MM.1S (cell line): ENCODE measurements around the gene ZDHHC11.
"Not testable (repeated sequence)": the region's sequence is repeated elsewhere in the genome, so short reads cannot be mapped to it uniquely, and the experiment has no call there.

ENCODE experiments used
- DNase-seq: peaks from one replicate; pipeline ENCODE4 v3.0.0-alpha.2; 2015
- H2AFZ ChIP-seq: fragments of 300-600 bp; sonication (generic); 2 replicates; pipeline ENCODE4 v1.6.0; 2016; ENCODE audit warnings: antibody characterized with exemption, low read length
- H3F3A ChIP-seq: fragments of 300-600 bp; sonication (generic); 2 replicates; pipeline ENCODE4 v1.6.1; 2016; ENCODE audit warnings: mild to moderate bottlenecking, antibody characterized with exemption, low read length, moderate library complexity, mixed read lengths; ENCODE audit not compliant: insufficient read depth
- H3K27ac ChIP-seq: fragments of 300-600 bp; sonication (generic); 2 replicates; pipeline ENCODE4 v1.5.1; 2016; ENCODE audit warnings: mild to moderate bottlenecking, low read length
- H3K27me3 ChIP-seq: fragments of 300-600 bp; sonication (generic); replicated peaks from 2 replicates; pipeline ENCODE4 v1.6.0; 2016; ENCODE audit warnings: low read length; ENCODE audit not compliant: insufficient read depth
- H3K36me3 ChIP-seq: fragments of 300-600 bp; sonication (generic); replicated peaks from 2 replicates; pipeline ENCODE4 v1.6.1; 2016; ENCODE audit warnings: mild to moderate bottlenecking, low read length, mixed read lengths; ENCODE audit not compliant: insufficient read depth
- H3K4me1 ChIP-seq: fragments of 300-600 bp; sonication (generic); 2 replicates; pipeline ENCODE4 v1.6.1; 2016; ENCODE audit warnings: low read length, mixed read lengths
- H3K4me2 ChIP-seq: fragments of 300-600 bp; sonication (generic); 2 replicates; pipeline ENCODE4 v1.6.0; 2016; ENCODE audit warnings: low read depth, low read length
- H3K4me3 ChIP-seq: fragments of 300-600 bp; sonication (generic); 2 replicates; pipeline ENCODE4 v1.5.1; 2016; ENCODE audit warnings: low read length, mixed read lengths
- H3K79me2 ChIP-seq: fragments of 300-600 bp; sonication (generic); 2 replicates; pipeline ENCODE4 v1.6.1; 2016; ENCODE audit warnings: mixed run types, low read length, mixed read lengths
- H3K9ac ChIP-seq: fragments of 300-600 bp; sonication (generic); 2 replicates; pipeline ENCODE4 v1.6.1; 2016; ENCODE audit warnings: low read length, mixed read lengths
- H3K9me2 ChIP-seq: fragments of 300-600 bp; sonication (generic); replicated peaks from 2 replicates; pipeline ENCODE4 v1.6.1; 2016; ENCODE audit warnings: mild to moderate bottlenecking, low read length, mixed read lengths; ENCODE audit not compliant: insufficient read depth
- H3K9me3 ChIP-seq: fragments of 300-600 bp; sonication (generic); replicated peaks from 2 replicates; pipeline ENCODE4 v1.6.1; 2016; ENCODE audit warnings: mild to moderate bottlenecking, low read length, mixed read lengths; ENCODE audit not compliant: insufficient read depth
- H4K20me1 ChIP-seq: fragments of 300-600 bp; sonication (generic); 2 replicates; pipeline ENCODE4 v1.6.1; 2016; ENCODE audit warnings: mild to moderate bottlenecking, low read length, moderate library complexity, mixed read lengths; ENCODE audit not compliant: insufficient read depth
- CTCF ChIP-seq: fragments of 300-600 bp; sonication (generic); IDR thresholded peaks from 2 replicates; pipeline ENCODE4 v1.5.1; 2016; ENCODE audit warnings: antibody characterized with exemption, low read length, mixed read lengths
- EZH2 ChIP-seq: fragments of 300-600 bp; sonication (generic); optimal IDR thresholded peaks from 2 replicates; pipeline ENCODE3; 2017; ENCODE audit warnings: low read depth, mild to moderate bottlenecking, antibody characterized with exemption, low read length, mixed read lengths
- EZH2phosphoT487 ChIP-seq: fragments of 300-600 bp; sonication (generic); IDR thresholded peaks from 2 replicates; pipeline ENCODE4 v1.6.1; 2018; ENCODE audit warnings: antibody characterized with exemption, low read length

The ZDHHC11 gene

DNA sequence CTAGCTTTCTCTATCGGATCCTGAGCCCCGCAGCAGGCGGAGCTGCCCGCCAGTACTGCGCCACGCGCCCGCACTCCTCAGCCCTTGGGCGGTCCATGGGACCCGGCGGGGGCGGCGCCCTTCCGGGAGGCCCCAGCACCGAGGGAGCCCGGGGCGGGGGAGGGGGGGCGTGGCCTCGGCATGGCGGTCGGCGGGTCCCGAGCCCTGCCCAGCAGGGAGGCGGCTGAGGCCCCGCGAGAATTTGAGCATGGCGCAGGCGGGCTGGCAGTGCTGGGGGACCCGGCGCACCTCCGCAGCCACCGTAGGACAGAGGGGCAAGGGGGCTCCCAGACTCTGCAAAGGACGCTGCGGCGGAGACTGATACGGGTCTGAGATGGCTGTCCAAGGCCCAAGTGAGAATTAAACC is 73.0 kb downstream of the ZDHHC11 start:
- TF ChIP-seq EZH2phosphoT487 (no peak), EZH2 (no peak), CTCF (no peak)
- Histone ChIP-seq H3K36me3 (no peaks in the 10 kb centered on the region), H4K20me1 (no peaks in the 10 kb centered on the region), H3K4me1 (no peaks in the 10 kb centered on the region), H3K4me3 (no peak overlapping the region), H3K27me3 (no peaks in the 10 kb centered on the region), H3K79me2 (no peaks in the 10 kb centered on the region), H3K4me2 (no peak overlapping the region), H3K9me3 (no peaks in the 10 kb centered on the region), H3K9me2 (no peaks in the 10 kb centered on the region), H2AFZ (no peak overlapping the region), H3K27ac (no peak overlapping the region), H3K9ac (no peak overlapping the region), H3F3A (no peaks in the 10 kb centered on the region)
- DNase-seq = no peak

DNA sequence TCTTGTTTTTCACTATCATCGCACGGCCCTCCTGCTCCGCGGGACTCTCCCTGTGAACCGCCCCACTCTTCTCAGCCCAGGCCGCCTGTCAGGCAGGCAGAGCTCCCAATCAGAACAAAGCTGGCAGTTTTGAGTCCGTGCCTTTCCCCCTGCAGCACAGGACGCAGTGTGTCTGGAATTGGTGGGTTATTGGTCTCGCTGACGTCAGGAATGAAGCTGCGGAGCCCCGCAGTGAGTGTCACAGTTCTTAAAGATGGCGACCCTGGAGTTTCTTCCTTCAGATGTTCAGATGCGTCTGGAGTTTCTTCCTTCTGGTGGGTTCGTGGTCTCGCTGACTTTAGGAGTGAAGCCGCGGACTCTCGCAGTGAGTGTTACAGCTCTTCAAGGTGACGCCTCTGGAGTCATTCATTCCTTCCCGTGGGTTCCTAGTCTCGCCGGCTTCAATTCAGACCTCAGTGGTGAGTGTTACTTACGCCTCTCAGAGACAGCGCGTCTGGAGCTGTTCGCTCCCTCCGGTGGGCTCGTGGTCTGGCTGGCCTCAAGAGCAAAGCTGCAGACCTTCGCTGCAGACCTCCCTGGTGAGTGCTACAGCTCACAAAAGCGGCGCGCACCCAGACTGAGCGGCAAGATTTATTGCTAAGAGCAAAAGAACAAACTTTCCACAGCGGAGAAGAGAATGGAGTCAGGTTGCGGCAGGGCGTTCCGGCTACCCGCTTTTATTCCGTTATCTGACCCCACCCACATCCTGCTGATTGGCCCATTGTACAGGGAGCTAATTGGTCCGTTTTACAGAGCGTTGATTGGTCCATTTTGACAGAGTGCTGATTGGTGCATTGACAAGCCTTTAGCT is 73.7 kb downstream of the ZDHHC11 start:
- H2AFZ ChIP-seq = no peak overlapping the region
- H3K4me2 ChIP-seq = no peak overlapping the region
- no peaks in the 10 kb centered on the region for H4K20me1 ChIP-seq

DNA sequence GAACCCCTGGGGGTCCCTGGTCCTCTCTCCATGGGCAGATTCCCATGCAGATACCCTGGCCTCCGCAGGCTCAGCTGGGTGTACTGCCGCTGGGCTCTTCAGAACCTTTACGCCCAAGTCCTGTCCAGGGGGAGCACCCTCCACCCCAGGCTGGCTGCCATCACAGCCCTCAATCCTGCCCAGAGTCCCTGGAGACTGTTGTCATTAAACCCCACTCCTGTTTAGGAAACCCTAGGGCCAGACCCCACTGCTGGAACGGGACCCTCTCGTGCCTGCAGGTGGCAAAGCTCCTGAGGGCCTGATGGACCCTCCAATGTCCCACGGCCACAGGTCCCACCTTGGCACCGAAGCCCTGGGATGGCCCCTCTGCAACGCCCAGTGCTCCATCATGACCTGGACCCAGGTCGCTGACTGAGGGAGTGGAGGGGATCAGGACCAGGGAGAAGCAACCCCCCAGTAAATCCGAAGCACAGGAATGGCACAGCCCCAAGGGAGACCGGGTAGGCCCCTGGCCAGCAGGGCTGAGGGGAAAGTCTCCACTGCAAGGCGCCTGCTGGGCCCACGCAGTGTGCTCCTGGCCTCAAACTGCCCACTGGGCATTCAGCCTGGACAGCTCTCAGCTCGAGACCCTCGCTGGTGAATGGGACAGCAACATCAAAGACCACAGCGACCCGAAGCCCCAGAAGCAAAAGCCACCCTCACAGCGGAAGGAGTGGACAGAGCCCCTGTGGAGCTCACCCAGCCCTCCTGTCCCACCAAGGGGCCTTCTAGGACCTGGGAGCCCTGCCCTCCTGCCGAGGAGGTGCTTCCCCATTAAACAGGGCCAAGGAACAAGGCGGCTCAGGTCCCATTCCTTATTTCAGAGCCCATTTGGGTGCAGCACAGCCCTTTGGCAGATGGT is 74.6 kb downstream of the ZDHHC11 start:
- DNase-seq = no peak
- H2AFZ ChIP-seq = no peak overlapping the region

More for the DNA sequence above, 73.7 kb downstream of the ZDHHC11 start:
- no peak for DNase-seq
- no peaks in the 10 kb centered on the region for H3F3A ChIP-seq
- H3K79me2 ChIP-seq = no peaks in the 10 kb centered on the region
- H3K9me3 ChIP-seq = no peaks in the 10 kb centered on the region
- no peak overlapping the region for H3K27ac ChIP-seq
- no peaks in the 10 kb centered on the region for H3K9me2 ChIP-seq
- no peak overlapping the region for H3K4me3 ChIP-seq
- no peaks in the 10 kb centered on the region for H3K4me1 ChIP-seq
- TF ChIP-seq EZH2 (no peak), EZH2phosphoT487 (no peak), CTCF (no peak)
- H3K9ac ChIP-seq = no peak overlapping the region
- no peaks in the 10 kb centered on the region for H3K27me3 ChIP-seq
- no peaks in the 10 kb centered on the region for H3K36me3 ChIP-seq

DNA sequence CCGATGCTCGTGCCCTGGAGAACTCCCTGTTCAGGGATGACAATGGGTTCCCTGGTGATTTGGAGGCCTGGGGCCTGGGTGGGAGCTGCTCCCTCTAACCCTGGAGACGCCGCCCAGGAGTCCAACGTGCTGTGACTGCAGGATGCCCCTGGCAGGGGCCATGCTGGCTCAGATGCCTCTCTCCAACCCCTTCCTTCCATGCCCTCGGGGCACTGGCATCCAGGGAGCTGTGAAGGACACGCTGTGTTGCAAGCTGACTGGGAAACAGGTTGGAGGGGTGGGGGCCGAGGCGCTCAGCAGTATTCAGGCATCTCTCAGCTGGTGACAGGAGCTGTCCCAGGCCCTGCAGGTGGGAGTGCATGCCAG is 75.2 kb downstream of the ZDHHC11 start:
- not testable (repeated sequence) for H3K9me3 ChIP-seq, H3K36me3 ChIP-seq, H3K4me2 ChIP-seq, H3K4me1 ChIP-seq, H3F3A ChIP-seq, H3K9ac ChIP-seq, H2AFZ ChIP-seq, H3K9me2 ChIP-seq, H3K4me3 ChIP-seq, H4K20me1 ChIP-seq, H3K27ac ChIP-seq, H3K27me3 ChIP-seq, H3K79me2 ChIP-seq, DNase-seq

More for the DNA sequence above, 74.6 kb downstream of the ZDHHC11 start:
- H3K9ac ChIP-seq = no peak overlapping the region
- no peaks in the 10 kb centered on the region for H3K79me2 ChIP-seq
- H3K4me1 ChIP-seq = no peaks in the 10 kb centered on the region
- no peak overlapping the region for H3K4me2 ChIP-seq
- no peaks in the 10 kb centered on the region for H3F3A ChIP-seq
- no peaks in the 10 kb centered on the region for H3K9me3 ChIP-seq
- no peaks in the 10 kb centered on the region for H4K20me1 ChIP-seq
- TF ChIP-seq EZH2 (no peak), CTCF (no peak), EZH2phosphoT487 (no peak)
- H3K27me3 ChIP-seq = no peaks in the 10 kb centered on the region
- no peaks in the 10 kb centered on the region for H3K9me2 ChIP-seq
- H3K36me3 ChIP-seq = no peaks in the 10 kb centered on the region
- no peak overlapping the region for H3K4me3 ChIP-seq
- no peak overlapping the region for H3K27ac ChIP-seq

GRCh38 chr5:774854-775505 is 75.8 kb downstream of the ZDHHC11 start:
- not testable (repeated sequence) for H3K9ac ChIP-seq, H3K27me3 ChIP-seq, H2AFZ ChIP-seq, H3K9me3 ChIP-seq, H3K4me1 ChIP-seq, H3K4me2 ChIP-seq, H3K4me3 ChIP-seq, H4K20me1 ChIP-seq, DNase-seq, H3K79me2 ChIP-seq, H3K9me2 ChIP-seq, H3K27ac ChIP-seq, H3F3A ChIP-seq, H3K36me3 ChIP-seq
